Liver (tissue), 9 donors: ENCODE measurements around the gene LSMEM2. TPM values are rescaled to one million over a fixed set of nuclear protein-coding genes. Genes with fewer than 3 reads are reported as not detected.

Source experiments
- DNase-seq: peaks from one replicate; pipeline ENCODE4 v3.0.0-alpha.2; 2017; ENCODE audit warnings: low spot score
- H3K27ac ChIP-seq, 2 donors: one replicate each; pipeline ENCODE4 v1.7.0; 2013; ENCODE audit warnings: inconsistent platforms in 2 of 2, low read length in 2 of 2, control low read depth in 1 of 2, low read depth in 1 of 2, mild to moderate bottlenecking in 1 of 2
- H3K27me3 ChIP-seq, 4 donors: one replicate each; pipeline versions ENCODE4 v1.6.1 to v1.7.0; 2013; ENCODE audit warnings: low read length in 3 of 4, inconsistent platforms in 1 of 4, mild to moderate bottlenecking in 1 of 4, moderate library complexity in 1 of 4; ENCODE audit not compliant: control insufficient read depth in 4 of 4, insufficient read depth in 4 of 4
- H3K36me3 ChIP-seq, 4 donors: one replicate each; pipeline versions ENCODE4 v1.6.1 to v1.7.0; 2013; ENCODE audit warnings: low read length in 3 of 4, mild to moderate bottlenecking in 3 of 4, low read depth in 1 of 4, moderate library complexity in 1 of 4; ENCODE audit not compliant: control insufficient read depth in 4 of 4, insufficient read depth in 3 of 4
- H3K4me1 ChIP-seq, 4 donors: one replicate each; pipeline versions ENCODE4 v1.6.1 to v1.7.0; 2013; ENCODE audit warnings: low read length in 3 of 4, mild to moderate bottlenecking in 3 of 4, moderate library complexity in 1 of 4; ENCODE audit not compliant: control insufficient read depth in 4 of 4, insufficient read depth in 4 of 4
- H3K4me3 ChIP-seq, 3 donors: one replicate each; pipeline versions ENCODE4 v1.6.1 to v1.7.0; 2013; ENCODE audit warnings: low read length in 3 of 3, control low read depth in 1 of 3, low read depth in 1 of 3, mild to moderate bottlenecking in 1 of 3
- H3K9ac ChIP-seq, 2 donors: one replicate each; pipeline ENCODE4 v1.7.0; 2013; ENCODE audit warnings: low read length in 2 of 2, mild to moderate bottlenecking in 2 of 2, moderate library complexity in 2 of 2, control low read depth in 1 of 2, low read depth in 1 of 2
- H3K9me3 ChIP-seq, 4 donors: one replicate each; pipeline versions ENCODE4 v1.6.1 to v1.7.0; 2013; ENCODE audit warnings: low read length in 3 of 4; ENCODE audit not compliant: control insufficient read depth in 4 of 4
- ATF3 ChIP-seq: IDR thresholded peaks from 2 replicates; pipeline ENCODE4 v1.6.1; 2016; ENCODE audit warnings: antibody characterized with exemption
- CTCF ChIP-seq: fragments of 150-350 bp; IDR thresholded peaks from 2 replicates; pipeline ENCODE4 v1.5.1; 2017; ENCODE audit warnings: improper control_type of control experiment, low read depth, low read length; ENCODE audit not compliant: missing input control
- EGR1 ChIP-seq, 2 donors: IDR thresholded peaks; 2 replicates each; pipeline ENCODE4 v1.6.1; 2016 to 2018; ENCODE audit warnings: antibody characterized with exemption in 2 of 2, low read depth in 2 of 2
- FOXA1 ChIP-seq: IDR thresholded peaks from 2 replicates; pipeline ENCODE4 v1.6.1; 2016; ENCODE audit warnings: antibody characterized with exemption
- FOXA2 ChIP-seq: IDR thresholded peaks from 2 replicates; pipeline ENCODE4 v1.6.1; 2016; ENCODE audit warnings: antibody characterized with exemption
- GABPA ChIP-seq, 2 donors: IDR thresholded peaks in 1 of 2; conservative IDR thresholded peaks in 1 of 2; 2 replicates each; pipeline ENCODE4 v1.6.1; 2016; ENCODE audit warnings: antibody characterized with exemption in 2 of 2, mild to moderate bottlenecking in 1 of 2, moderate library complexity in 1 of 2
- HNF4A ChIP-seq, 2 donors: conservative IDR thresholded peaks; 2 replicates each; pipeline ENCODE4 v1.6.1; 2016; ENCODE audit warnings: antibody characterized with exemption in 2 of 2, mild to moderate bottlenecking in 2 of 2
- HNF4G ChIP-seq: IDR thresholded peaks from 2 replicates; pipeline ENCODE4 v1.6.1; 2016; ENCODE audit warnings: antibody characterized with exemption
- JUND ChIP-seq, 2 donors: IDR thresholded peaks; 2 replicates each; pipeline ENCODE4 v1.6.1; 2016; ENCODE audit warnings: antibody characterized with exemption in 2 of 2
- MAX ChIP-seq: IDR thresholded peaks from 2 replicates; pipeline ENCODE4 v1.6.1; 2016; ENCODE audit warnings: antibody characterized with exemption
- NR2F2 ChIP-seq: IDR thresholded peaks from 2 replicates; pipeline ENCODE4 v1.6.1; 2016; ENCODE audit warnings: antibody characterized with exemption
- RAD21 ChIP-seq, 2 donors: IDR thresholded peaks; 2 replicates each; pipeline ENCODE4 v1.6.1; 2016; ENCODE audit warnings: antibody characterized with exemption in 2 of 2, mild to moderate bottlenecking in 2 of 2
- REST ChIP-seq: IDR thresholded peaks from 2 replicates; pipeline ENCODE4 v1.6.1; 2016; ENCODE audit warnings: antibody characterized with exemption, mild to moderate bottlenecking
- RXRA ChIP-seq, 2 donors: IDR thresholded peaks; 2 replicates each; pipeline ENCODE4 v1.6.1; 2017 to 2018; ENCODE audit warnings: antibody characterized with exemption in 2 of 2, mild to moderate bottlenecking in 1 of 2
- SP1 ChIP-seq: IDR thresholded peaks from 2 replicates; pipeline ENCODE4 v1.6.1; 2018; ENCODE audit warnings: antibody characterized with exemption, mild to moderate bottlenecking
- TAF1 ChIP-seq: conservative IDR thresholded peaks from 2 replicates; pipeline ENCODE4 v1.6.1; 2016; ENCODE audit warnings: antibody characterized with exemption, mild to moderate bottlenecking
- YY1 ChIP-seq: IDR thresholded peaks from 2 replicates; pipeline ENCODE4 v1.6.1; 2016; ENCODE audit warnings: antibody characterized with exemption, mild to moderate bottlenecking
- ZBTB33 ChIP-seq: IDR thresholded peaks from 2 replicates; pipeline ENCODE4 v1.6.1; 2016; ENCODE audit warnings: antibody characterized with exemption
- WGBS: extraction: QIAGEN DNeasy Blood & Tissue Kit; methylation state at CpG from one replicate; pipeline ENCODE4 v1.1.7; 2013; 5-methylcytosine and 5-hydroxymethylcytosine counted together
- polyA plus RNA-seq, 2 donors: library from polyadenylated mRNA; stranded (reverse) in 1 of 2; unstranded in 1 of 2; fragments of 200-250 nt in 1 of 2; fragments of >200 nt in 1 of 2; fragmentation: Nextera tagmentation in 1 of 2; extraction: Ambion mirVana in 1 of 2; gene quantifications; one replicate each; pipeline versions ENCODE4 v1.2.1 to v1.2.3, GENCODE V29; 2013 to 2015
- total RNA-seq, 2 donors: library from RNA; depleted of rRNA; stranded (reverse); fragments of >200 nt; gene quantifications; one replicate each; pipeline ENCODE4 v1.2.3, GENCODE V29; 2014
- donor health status: healthy.
- donor health status: healthy.
- donor health status: healthy.
- donor health status: healthy.
- donor health status: healthy.

Gene LSMEM2
- total and polyA plus RNA-seq, 4 donors: 0.03 to 0.08 TPM; not detected in 2

- TF ChIP-seq HNF4A (conservative IDR thresholded peaks at IDR 0.05) (no peak), CTCF (no peak), SP1 (no peak), MAX (no peak), RXRA (IDR thresholded peaks at IDR 0.05) (no peak), RAD21 (IDR thresholded peaks at IDR 0.05) (no peak), EGR1 (IDR thresholded peaks at IDR 0.05; ENCODE audit: low read depth in 2 of 2) (no peak), HNF4G (no peak), FOXA2 (no peak), ZBTB33 (no peak), GABPA (IDR thresholded peaks at IDR 0.05 in 1 of 2, conservative IDR thresholded peaks at IDR 0.05 in 1 of 2) (no peak), NR2F2 (no peak), REST (no peak), TAF1 (no peak), ATF3 (no peak), YY1 (no peak), FOXA1 (no peak), JUND (IDR thresholded peaks at IDR 0.05) (no peak)
- H3K4me1 ChIP-seq: peaks cover 3 to 51% (median 24%) of the 10 kb centered on the region in 4 donors
- H3K9ac ChIP-seq: no peak overlapping the region
- H3K4me3 ChIP-seq: no peak overlapping the region
- H3K36me3 ChIP-seq: no peaks in the 10 kb centered on the region
- H3K9me3 ChIP-seq: no peaks in the 10 kb centered on the region
- WGBS: 86% methylated on average over 19 of the region's 19 CpGs
- no peak overlapping the region for H3K27ac ChIP-seq
- peaks cover 0 to 2% (median 0%) of the 10 kb centered on the region in 4 donors for H3K27me3 ChIP-seq
- DNase-seq: no peak
Observed at GRCh38 chr3:50270422-50271224, 8.3 kb upstream of the LSMEM2 start.
